ENCODE measurements around the gene SF3B3. TPM values are rescaled to one million over a fixed set of nuclear protein-coding genes. Genes with fewer than 3 reads are reported as not detected.

Gene SF3B3
- polyA plus RNA-seq, 1 donor (not counting 4 experiments of a cell fraction or from before 2014, with no cell fraction given), result 142 TPM

- dilution Hi-C loops (cut with MboI; ENCODE audit: extremely low pct_ligation_motif_present, low sequenced_read_pairs), result no loop called here
- peak overlapping the region; percentile 43 for H2AFZ ChIP-seq (ENCODE audit: control insufficient read depth, low read length)
- peaks cover 47% of the 10 kb centered on the region for H3K4me1 ChIP-seq (ENCODE audit: control insufficient read depth, extremely low read depth, insufficient read depth, low read length)
- H3K36me3 ChIP-seq (ENCODE audit: control insufficient read depth in 2 of 2, extremely low read depth in 1 of 2, insufficient read depth in 2 of 2, low read length in 2 of 2), result peaks cover 8 to 13% of the 10 kb centered on the region in 2 experiments
- H4K20me1 ChIP-seq (ENCODE audit: control insufficient read depth, extremely low read depth, insufficient read depth, low read length), result no peaks in the 10 kb centered on the region
- H3K4me3 ChIP-seq (ENCODE audit: control insufficient read depth in 2 of 3, extremely low read depth in 1 of 3, insufficient read depth in 2 of 3, low read depth in 1 of 3, low read length in 3 of 3), result no peak overlapping the region
- DNase-seq (ENCODE audit: low read depth, low spot score), result no peak
- peak overlapping the region; percentile 22 for H3K4me2 ChIP-seq (ENCODE audit: control insufficient read depth, extremely low read depth, insufficient read depth, low read depth, low read length)
- H3K27ac ChIP-seq (ENCODE audit: control insufficient read depth, insufficient read depth, low read length), result no peak overlapping the region
- H3K9ac ChIP-seq (ENCODE audit: control insufficient read depth, extremely low read depth, insufficient read depth, low read length), result no peak overlapping the region
- H3K79me2 ChIP-seq (ENCODE audit: control insufficient read depth, insufficient read depth, low read length), result no peaks in the 10 kb centered on the region
- peak; percentile 77 for FAIRE-seq
- H3K27me3 ChIP-seq (ENCODE audit: control insufficient read depth, extremely low read depth, insufficient read depth, low read length), result no peaks in the 10 kb centered on the region
- H3K9me1 ChIP-seq (ENCODE audit: control insufficient read depth, extremely low read depth, insufficient read depth, low read length), result no peaks in the 10 kb centered on the region
- H3K9me3 ChIP-seq (ENCODE audit: control insufficient read depth, low read depth, low read length), result no peaks in the 10 kb centered on the region
- TF ChIP-seq CTCF (optimal IDR thresholded peaks at IDR 0.05 in 1 of 3, IDR thresholded peaks at IDR 0.05 in 1 of 3, conservative IDR thresholded peaks at IDR 0.05 in 1 of 3; ENCODE audit: extremely low read depth in 1 of 3, insufficient read depth in 2 of 3, low read length in 3 of 3) (no peak), EZH2 (IDR thresholded peaks at IDR 0.05; ENCODE audit: low read length) (no peak)
These were observed 48.4 kb upstream of the SF3B3 start for GRCh38 chr16:70475054-70475871.

GRCh38 chr16:70476272-70477020, 47.2 kb upstream of the SF3B3 start:
- peak overlapping the region; percentile 21 for H3K27ac ChIP-seq (ENCODE audit: control insufficient read depth, insufficient read depth, low read length)
- peaks cover 14 to 22% of the 10 kb centered on the region in 2 experiments for H3K36me3 ChIP-seq (ENCODE audit: control insufficient read depth in 2 of 2, extremely low read depth in 1 of 2, insufficient read depth in 2 of 2, low read length in 2 of 2)
- H3K9ac ChIP-seq (ENCODE audit: control insufficient read depth, extremely low read depth, insufficient read depth, low read length), result no peak overlapping the region
- H3K9me1 ChIP-seq (ENCODE audit: control insufficient read depth, extremely low read depth, insufficient read depth, low read length), result no peaks in the 10 kb centered on the region
- TF ChIP-seq CTCF (optimal IDR thresholded peaks at IDR 0.05 in 1 of 3, IDR thresholded peaks at IDR 0.05 in 1 of 3, conservative IDR thresholded peaks at IDR 0.05 in 1 of 3; ENCODE audit: extremely low read depth in 1 of 3, insufficient read depth in 2 of 3, low read length in 3 of 3), result no peak
- no peak for TF ChIP-seq EZH2 (IDR thresholded peaks at IDR 0.05; ENCODE audit: low read length)
- H4K20me1 ChIP-seq (ENCODE audit: control insufficient read depth, extremely low read depth, insufficient read depth, low read length), result no peaks in the 10 kb centered on the region
- H3K4me1 ChIP-seq (ENCODE audit: control insufficient read depth, extremely low read depth, insufficient read depth, low read length), result peaks cover 53% of the 10 kb centered on the region
- DNase-seq (ENCODE audit: low read depth, low spot score) (no peak), FAIRE-seq (peak; percentile 100)
- H3K79me2 ChIP-seq (ENCODE audit: control insufficient read depth, insufficient read depth, low read length), result no peaks in the 10 kb centered on the region
- no peaks in the 10 kb centered on the region for H3K9me3 ChIP-seq (ENCODE audit: control insufficient read depth, low read depth, low read length)
- no peaks in the 10 kb centered on the region for H3K27me3 ChIP-seq (ENCODE audit: control insufficient read depth, extremely low read depth, insufficient read depth, low read length)
- H3K4me2 ChIP-seq (ENCODE audit: control insufficient read depth, extremely low read depth, insufficient read depth, low read depth, low read length), result peak overlapping the region; percentile 67
- dilution Hi-C loops (cut with MboI; ENCODE audit: extremely low pct_ligation_motif_present, low sequenced_read_pairs), result no loop called here
- H3K4me3 ChIP-seq (ENCODE audit: control insufficient read depth in 2 of 3, extremely low read depth in 1 of 3, insufficient read depth in 2 of 3, low read depth in 1 of 3, low read length in 3 of 3), result peak overlapping the region in 1 of 3 experiments; percentile 32
- no peak overlapping the region for H2AFZ ChIP-seq (ENCODE audit: control insufficient read depth, low read length)
